Medulla oblongata (tissue), 1 donor: ENCODE measurements around the gene C4orf54.

Source experiments
- DNase-seq: peaks from one replicate; pipeline ENCODE4 v3.0.0-alpha.2; 2015; ENCODE audit errors: extremely low spot score

The C4orf54 gene

DNA sequence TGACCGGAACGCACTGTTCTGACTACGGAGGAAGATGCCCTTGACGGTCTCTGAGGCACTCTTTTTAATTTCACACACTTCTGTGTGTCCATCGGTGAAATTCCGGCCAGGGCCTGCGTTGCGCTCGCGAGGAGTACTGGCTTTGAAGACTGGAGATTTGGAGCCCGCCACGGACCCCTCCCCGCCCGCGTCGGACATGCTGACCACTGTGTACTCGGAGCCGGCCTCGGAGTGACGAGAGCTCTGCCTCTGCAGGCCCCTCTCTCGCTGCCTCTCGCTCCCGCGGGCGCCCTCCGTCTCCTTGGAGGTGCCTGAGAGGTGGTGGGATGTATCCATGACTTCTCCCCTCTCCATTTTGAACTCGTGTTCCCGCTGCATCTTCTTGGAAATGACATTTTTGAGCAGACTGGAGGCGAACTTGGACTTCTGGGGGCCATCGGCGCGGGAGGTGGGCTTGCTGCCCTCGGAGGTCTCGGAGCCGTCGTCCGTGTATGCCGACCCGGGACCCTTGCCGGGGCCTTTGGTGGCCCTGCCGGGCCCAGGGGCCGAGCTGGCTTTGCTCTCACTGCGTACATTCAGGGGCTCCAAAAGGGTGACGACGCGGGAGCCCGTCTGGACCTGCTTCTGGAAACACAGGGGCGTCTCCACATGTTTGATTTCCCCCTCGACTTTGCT is 5.7 kb downstream of the C4orf54 start:
- no peak for DNase-seq

DNA sequence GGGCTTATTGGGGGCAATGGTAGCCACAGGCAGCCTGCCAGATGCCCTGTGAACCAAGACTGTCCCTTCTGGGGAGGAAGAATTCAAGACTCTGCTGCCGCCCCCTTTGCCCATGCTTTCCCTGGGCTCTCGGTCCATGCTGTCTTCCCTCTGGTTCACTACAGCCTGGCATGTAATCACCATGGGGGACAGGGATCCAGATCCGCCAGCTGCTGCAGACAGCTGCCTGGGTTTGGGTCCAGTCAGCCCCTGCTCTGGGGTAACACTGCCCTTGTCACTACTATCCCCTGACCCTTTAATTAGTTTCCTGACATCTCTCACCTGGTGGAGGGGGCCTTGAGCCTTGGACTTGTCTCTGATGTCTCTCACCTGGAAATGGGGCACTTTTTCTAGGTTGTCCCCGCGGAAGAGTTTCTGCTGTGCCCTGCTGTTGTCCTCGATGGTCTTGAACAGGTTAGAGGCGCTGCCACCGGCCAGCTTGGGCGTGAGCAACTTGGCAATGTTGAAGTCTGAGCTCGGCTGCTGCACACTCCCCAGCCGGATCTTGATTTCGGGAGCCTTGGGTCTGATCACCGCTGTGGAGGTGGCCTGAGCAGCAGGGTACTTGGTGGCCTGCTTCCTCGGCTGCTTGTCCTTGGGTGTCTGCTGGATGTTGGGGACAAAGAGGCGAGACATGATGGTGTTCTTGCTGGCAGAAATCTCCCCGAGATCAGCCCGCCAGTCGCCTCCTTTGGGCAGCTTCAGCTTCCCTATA is 6.4 kb downstream of the C4orf54 start:
- DNase-seq = no peak

DNA sequence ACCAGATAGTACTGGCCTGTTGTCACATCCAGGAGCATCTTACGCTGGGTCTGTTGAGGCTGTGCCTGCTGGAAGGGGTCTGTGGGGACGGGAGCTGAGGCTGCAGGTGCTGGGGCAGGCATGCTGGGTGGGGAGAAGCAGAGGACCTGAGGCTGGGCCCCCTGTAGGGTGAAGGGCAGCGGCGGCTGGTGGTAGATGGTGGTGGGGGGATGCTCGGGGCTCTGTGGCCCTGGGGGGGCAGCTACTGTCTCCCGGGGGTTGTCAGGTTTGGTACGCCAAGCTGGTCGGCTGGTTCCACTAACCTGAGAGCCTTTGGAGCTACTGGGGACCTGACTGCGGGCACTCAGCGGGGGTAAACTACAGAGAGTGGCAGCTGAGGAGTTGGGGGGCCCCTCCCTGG is 7.8 kb downstream of the C4orf54 start:
- no peak for DNase-seq

DNA sequence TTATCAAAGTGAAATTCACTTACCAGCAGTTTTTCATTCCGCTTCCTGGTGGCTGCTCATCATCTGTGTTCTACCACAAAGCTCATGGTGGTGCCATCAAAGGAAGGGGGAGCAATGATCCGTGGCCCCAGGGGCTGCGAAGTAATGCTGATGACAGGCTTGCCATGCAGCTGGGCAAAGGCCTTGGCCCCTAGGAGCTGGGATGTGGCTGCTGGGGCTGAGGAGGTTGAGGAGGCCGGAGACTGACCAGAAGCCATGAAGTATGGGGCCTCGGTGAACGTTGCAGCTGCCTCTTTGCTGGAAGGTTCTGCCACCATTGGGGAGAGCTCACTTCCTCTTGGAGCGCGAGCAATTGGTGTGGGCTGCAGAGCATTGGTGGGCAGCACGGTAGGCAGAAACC is 8.4 kb downstream of the C4orf54 start:
- DNase-seq = no peak

DNA sequence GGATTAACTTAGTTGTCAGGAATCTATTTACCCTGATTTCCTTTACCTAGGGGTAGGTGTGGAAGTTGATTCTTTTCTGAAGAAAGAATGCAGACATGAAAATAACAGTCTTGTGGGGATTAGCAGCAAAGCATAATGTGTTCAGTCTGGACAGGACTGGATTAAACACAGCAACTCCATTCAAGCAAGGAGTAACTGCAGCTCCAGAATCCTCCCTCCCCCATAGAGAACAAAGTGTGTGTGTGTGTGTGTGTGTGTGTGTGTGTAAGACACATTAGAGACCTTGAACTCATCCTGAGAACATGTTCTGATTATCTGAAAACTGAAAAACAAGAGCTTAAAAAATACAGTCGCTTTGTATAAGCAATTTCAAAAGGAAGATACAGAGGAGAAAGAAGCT is 9.3 kb downstream of the C4orf54 start:
- DNase-seq = no peak

DNA sequence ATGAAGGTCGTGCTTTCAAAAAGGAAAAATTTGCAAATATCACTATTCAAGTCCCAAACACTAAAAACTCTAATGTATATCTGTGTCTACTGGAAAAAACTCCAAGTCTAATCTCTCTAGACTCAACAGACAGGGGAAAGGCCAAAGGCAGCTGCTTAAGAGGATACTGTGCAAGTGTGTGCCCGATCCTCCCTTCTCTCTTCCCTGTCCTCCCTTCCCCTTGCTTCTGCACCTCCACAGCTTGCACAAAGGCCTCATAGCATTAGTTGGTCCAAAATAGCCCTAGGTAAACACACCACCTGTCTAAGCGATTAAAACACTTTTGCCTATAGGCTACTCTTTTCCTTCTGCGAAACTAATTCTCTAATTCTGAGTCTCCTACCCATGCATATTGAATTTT is 10.6 kb downstream of the C4orf54 start:
- DNase-seq = no peak

DNA sequence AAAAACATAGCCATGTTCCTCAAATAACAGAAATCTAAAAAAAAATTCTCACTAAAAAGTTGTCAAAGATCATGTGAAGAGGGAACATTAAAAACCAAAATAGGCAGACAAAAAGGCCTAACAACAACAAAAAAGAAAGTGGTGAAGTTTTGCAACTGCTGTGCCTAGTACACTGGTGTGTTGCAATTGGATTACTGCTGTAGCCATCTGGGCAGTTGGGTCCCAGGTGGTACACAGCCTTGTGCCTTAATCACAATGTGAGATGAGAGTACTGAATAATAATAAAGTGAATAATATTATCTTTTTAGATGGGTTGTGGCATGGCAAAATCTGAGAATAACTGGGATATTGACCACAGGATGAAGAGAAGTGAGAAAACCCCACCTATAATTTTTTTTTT is 12.0 kb downstream of the C4orf54 start:
- no peak for DNase-seq

DNA sequence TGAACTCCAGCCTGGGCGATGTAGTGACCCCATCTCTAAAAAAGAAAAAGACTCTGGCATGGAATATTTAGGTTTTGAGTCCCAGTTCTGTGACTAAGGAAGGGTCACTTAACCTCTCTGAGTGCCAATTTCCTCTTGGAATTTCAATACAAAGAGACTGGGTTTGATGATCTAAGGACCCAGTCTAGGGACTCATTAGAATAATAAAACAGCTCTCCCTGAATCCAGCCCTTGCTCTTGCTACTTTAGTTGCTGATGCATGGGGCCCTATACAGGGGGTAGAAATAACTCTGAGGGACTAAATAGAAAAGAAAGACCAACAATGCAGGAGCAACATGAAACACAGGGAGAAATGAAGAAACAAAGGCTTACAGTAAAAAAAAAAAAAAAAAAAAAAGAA is 12.6 kb downstream of the C4orf54 start:
- no peak for DNase-seq

DNA sequence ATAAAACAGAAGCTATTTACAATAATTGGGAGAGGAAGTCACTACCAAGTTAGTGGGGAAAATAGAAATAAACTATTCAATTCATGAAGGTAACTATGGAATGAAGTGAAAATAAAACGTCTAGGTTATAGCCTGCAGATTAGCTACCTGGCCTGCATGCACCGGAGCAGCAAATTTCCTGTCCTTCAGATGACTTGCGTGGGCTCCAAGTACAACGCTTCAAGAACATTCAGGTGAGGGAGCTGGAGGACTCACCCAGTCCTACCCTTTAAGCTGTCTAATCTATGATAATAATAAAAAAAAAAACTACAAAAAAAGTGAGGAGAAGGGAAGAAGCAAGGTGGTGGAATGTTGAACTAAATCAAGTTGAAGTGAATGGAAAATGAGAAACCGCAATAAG is 13.2 kb downstream of the C4orf54 start:
- no peak for DNase-seq

DNA sequence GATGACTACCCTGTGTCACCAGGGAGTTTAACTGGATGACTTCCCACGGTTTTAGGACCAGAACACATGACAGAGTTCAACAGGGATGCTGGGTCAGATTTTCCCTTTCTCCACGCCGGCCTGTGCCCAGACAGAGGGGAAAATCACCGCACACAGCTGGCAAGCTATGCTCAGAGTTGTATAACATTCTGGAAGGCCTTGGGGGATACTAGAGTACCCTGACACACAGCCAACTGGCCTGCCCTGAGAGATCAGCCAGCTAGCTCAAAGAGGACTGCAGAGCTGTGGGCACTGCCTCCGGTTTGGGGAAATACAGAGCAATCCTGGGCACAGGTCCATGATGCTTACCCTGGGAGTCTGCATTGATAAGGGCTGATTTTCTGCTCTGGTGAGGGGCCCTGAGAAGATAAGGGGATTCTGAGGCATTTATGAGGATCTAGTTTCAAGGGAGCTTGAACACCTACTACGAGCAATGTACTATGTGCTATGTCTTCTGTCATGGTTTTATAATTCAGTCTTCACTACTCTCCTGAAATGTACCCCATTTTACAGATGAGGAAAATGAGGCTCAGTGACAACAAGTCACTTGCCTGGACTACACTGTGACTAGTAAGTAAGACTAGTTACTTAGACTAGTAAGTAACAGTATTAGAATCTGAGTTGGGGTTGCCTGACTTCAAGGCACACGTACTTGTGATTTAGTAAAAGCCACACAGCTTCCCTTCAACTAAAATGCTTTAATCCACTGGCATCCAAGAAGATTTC is 14.7 kb downstream of the C4orf54 start:
- DNase-seq = peak; percentile 64

DNA sequence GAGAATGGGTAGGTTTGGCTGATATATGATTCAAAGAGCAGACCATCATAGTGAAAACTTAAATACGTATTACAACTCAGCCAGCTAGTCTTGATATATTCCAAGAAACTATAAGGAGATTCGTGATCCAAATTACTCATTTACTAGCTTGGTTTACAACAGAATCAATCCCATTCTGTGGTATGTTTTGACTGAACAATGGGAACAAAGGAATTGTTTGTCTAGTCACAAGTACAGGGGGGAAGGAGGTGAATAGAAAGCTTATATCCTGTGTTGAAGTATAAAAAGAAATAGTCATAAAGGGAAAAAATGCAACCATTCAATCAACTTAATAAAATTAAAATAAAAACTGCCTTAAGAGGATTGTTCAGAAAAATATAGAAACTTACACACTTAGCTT is 17.0 kb downstream of the C4orf54 start:
- no peak for DNase-seq

DNA sequence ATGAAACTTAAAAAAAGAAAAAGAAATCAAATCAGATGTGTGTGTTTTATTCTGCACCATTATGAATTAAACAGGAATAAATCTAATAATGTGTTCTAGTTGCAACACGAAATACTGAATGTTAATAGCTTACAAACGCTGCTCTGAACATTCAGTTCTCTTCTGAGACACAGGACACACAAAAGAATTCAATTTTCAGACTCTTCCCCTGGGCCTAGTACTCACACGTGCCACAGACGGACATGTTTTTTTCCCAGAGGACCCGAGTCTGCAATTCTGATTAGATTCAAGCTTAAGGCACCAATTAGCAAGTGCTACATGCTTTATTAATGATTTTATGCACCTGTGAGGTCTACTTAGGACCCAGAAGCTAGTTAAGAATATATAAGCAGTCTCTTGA is 20.5 kb downstream of the C4orf54 start:
- no peak for DNase-seq

DNA sequence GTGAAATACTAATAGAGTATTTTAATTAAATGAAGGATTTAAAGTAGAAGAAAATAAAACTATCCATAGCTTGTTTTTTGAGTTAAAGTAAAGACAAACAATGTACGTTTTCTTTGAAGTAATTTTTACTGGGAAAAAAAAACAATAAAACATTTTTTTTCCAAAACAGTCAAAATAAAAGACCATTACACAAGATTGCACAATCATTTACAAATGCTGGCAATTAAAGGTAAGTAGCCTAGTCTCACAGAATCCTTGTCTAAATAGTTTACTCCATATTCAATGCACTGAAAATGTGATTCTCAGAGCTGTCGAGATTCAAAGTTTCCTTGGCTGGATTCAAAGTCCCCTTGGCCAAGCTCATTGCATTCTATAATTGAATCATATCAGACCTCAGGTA is 21.2 kb downstream of the C4orf54 start:
- DNase-seq = no peak

DNA sequence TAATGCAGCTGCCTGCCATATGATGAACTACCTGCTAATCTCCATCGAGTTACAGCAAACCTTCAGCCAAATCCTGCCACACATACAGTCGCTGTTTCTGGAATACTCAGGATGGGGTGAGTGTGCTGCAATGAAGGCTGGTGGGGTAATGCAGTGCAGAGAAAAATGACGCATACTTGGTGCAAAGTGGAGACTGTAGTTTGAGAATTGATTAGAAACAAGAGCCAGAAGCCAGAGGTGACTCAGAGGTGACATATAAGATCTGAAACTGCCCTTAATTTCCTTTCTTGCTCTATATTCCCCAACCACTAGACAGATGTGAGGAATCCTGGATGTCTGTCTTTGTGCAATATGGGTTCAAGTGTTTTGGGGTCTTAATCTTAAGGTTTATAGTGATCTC is 22.0 kb downstream of the C4orf54 start:
- no peak for DNase-seq

DNA sequence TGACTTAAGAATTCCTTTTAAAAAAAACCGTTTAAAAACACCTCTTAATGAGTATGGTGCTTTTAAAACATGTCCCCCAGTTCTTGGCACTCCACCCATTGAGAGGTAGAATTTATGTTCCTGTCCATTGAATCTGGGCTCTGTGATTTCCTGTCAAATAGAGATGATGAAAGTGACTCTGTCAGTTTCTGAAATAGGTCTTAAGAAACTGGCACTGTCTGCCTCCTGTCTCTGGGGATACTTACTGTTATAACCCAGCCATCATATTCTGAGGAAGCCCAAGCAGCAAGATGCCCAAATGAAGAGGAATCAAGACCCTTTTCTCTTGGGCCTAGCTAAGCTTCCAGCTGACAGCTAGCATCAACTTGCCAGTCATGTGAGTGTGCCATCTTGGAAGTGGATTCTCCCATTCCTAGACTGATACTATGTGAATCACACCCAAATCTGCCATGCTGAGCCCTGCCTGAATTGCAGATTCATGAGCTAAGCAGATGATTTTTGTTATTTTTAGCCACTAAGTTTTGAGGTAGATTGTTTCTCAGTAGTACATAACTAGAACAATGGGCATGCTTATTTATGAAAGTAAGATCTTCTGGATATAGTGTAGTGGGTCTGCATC is 22.8 kb downstream of the C4orf54 start:
- no peak for DNase-seq

DNA sequence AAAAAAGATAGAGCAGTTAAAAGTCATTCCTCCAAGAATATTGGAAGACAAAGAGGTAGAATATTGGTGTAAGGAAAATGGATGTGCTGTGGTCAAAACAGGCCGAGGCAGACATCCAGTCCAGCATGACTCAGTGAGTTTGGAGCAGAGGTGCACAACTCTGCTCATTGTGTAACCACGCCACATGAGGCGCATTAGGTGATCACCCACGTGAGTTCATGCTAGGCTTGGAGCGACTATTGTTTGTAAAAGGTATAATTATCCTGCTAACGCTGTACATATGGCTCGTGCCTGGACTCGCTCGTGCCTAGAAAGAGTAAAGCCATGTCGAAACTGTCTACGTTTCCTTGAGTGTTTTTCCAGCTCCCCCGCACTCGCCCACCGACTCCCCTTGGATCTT is 23.9 kb downstream of the C4orf54 start:
- no peak for DNase-seq

DNA sequence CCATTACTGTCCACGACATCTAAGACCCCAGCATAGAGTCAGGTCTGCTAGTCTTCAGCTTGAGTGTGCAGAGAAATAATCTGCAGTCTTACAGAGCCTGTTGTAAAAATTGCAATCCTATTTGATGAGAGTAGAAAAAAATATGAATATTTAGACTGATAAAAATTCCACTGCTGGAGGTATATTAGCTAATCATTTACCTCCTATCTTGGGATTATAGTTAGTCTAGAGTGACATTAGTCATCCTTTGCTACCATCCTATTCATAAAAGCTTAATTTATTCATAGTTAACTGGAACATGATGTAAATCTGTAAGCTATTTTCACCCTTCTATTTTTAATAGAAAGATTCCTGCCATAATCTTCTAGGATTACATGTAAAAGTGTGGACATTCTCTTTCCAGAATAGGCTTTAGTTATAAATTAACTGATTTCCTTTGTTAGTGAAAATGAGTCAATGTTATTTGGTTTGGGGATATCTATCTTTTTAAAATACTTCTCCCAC is 26.7 kb downstream of the C4orf54 start:
- no peak for DNase-seq

DNA sequence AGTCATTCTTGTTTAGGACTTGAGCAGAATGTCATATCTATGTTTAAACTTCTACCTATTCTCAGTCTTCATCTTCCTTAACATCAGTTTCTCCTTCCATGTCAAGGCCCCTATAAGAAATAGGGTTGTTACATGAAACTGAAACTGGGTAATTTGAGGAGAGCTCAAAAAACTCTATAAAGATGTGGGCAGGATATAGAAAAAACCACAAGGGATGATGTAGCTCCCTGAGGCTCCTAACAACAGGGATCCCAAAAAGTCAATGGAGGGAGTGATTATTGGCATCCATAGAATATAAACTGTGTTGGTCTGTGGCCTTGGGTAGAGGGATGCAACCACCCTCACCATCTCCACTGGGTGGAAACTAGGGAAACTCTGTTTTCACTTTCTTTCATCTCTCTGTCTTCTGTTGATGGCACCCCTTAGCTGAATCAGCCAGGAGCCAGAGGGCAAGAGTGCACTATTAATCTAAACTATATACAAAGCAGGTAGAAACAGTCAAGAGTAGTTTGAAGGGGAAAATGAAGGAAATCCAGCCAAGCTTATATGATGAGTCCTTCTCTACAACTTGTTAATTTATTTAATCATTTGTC is 27.6 kb downstream of the C4orf54 start:
- no peak for DNase-seq

DNA sequence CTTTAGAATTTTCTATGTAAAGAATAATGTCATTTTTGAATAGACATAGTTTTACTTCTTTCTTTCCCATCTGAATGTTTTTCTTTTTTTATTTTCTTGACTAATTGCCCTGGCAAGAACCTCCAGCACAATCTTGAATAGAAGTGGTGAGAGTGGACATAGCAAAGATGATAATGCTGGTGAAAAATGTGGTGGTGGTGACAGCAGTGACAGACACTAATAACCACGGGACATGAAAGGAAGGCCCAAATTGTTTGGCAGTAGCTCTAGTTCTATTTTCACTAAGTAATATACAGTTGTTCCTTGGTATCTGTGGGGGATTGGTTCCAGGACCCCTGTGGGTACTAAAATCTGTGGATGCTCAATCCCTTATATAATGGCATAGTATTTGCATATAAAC is 29.6 kb downstream of the C4orf54 start:
- no peak for DNase-seq

DNA sequence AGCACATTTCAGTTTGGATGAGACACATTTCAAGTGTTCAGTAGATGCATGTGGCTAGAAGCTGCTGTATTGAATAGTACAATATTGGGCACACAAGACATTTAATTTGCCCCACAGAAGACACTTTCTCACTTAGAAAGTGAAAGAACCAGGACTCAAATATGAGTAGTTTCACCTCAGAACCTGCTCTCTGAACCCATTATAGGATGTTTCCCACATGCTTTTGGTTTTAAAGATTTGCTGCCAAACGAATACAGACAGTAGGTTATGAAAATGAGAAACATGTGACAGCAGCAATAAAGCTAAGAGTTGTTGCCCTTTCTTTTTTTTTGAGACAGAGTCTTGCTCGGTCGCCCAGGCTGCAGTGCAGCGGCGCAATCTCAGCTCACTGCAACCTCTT is 32.3 kb downstream of the C4orf54 start:
- no peak for DNase-seq

DNA sequence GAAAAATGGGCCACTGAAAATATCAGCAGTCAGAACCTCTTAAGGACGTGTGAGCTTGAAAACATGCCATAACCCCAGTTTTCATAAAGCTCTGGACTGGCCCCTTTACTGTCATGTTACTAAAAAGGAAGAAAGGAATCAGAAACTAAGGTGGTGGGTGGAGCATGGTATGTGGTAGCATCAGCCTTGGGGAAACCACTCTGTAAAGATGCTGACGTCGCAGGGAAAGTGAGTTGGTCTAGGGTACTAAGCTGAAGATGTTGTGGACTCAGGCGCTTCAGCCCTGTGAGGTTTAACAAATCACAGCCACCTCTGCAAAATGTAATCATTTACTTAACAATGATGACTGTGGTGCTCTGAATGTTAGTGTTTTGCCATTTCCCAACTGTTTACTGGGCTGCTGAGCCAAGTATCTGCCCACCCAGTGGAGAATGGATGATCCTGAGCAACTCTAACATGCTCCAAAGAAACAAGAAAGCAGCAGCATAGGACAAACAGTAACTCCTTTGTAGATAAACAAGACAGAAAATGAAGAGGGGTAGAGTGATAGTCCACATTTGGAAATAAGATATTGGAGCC is 33.4 kb downstream of the C4orf54 start:
- DNase-seq = no peak

DNA sequence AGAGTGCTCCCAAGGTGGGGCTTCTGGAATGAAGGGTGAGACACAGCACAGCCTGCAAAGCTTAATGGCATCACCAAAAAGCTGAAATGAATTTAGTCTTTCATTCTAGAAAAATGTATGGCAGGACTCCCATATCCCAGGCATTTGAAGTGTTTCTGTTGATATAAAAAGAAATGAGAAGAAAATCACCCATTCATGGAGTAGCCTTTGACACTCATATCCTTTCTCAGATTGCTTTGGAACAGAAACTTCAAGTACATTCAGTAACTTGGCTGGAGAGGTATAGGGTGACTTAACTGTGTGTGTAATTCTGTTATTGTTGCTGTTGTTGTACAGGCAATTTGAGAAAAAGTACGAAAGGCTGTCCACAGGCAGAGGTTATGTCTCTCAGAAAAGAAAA is 35.3 kb downstream of the C4orf54 start:
- DNase-seq = no peak
